IMR-90 (cell line): ENCODE results near the gene SLX4. TPM values are rescaled to one million over a fixed set of nuclear protein-coding genes. Genes with fewer than 3 reads are reported as not detected.

ENCODE experiments used
- ATAC-seq: fragments of 200-7000 bp; cut with Tn5 transposase; 2 replicates; pipeline ENCODE4 v1.9.1; 2020; ENCODE audit warnings: low read depth, mild to moderate bottlenecking, moderate library complexity
- BruUV-seq: library from RNA; stranded (reverse); fragments of 400-500 nt; replicated peaks from 2 replicates; lab custom pipeline; 2021; lab: Mats Ljungman, UMichigan
- CTCF ChIA-PET: fragments of 300-600 bp; formaldehyde crosslinking; extraction: SDS; loops from one replicate; lab custom pipeline; 2021; ENCODE audit warnings: antibody characterized with exemption; lab: Yijun Ruan, JAX
- POLR2A ChIA-PET: fragments of 300-600 bp; sonication (Branson Sonifier 250); formaldehyde crosslinking; loops from one replicate; lab custom pipeline; 2022; ENCODE audit warnings: antibody characterized with exemption; ENCODE audit not compliant: unreplicated experiment; lab: Charles Lee
- DNase-seq: peaks from one replicate; pipeline ENCODE4 v3.0.0; 2013
- H2AFZ ChIP-seq: replicated peaks from 2 replicates; pipeline ENCODE3; 2013; ENCODE audit warnings: low read length, mild to moderate bottlenecking; ENCODE audit not compliant: poor library complexity
- H2AK5ac ChIP-seq: 2 replicates; pipeline ENCODE4 v1.6.1; 2013; ENCODE audit warnings: low read depth, low read length, inconsistent platforms
- H2AK9ac ChIP-seq: replicated peaks from 2 replicates; pipeline ENCODE3; 2013; ENCODE audit warnings: mild to moderate bottlenecking, low read depth, low read length, moderate library complexity; ENCODE audit not compliant: poor library complexity
- H2BK120ac ChIP-seq: 2 replicates; pipeline ENCODE4 v1.6.1; 2013; ENCODE audit warnings: low read depth, low read length, inconsistent platforms
- H2BK15ac ChIP-seq: 3 replicates; pipeline ENCODE4 v1.6.1; 2013; ENCODE audit warnings: low read depth, low read length, inconsistent platforms
- H2BK20ac ChIP-seq: 2 replicates; pipeline ENCODE4 v1.6.1; 2013; ENCODE audit warnings: low read depth, mild to moderate bottlenecking, inconsistent platforms, low read length, moderate library complexity
- H2BK5ac ChIP-seq: 2 replicates; pipeline ENCODE4 v1.6.1; 2013; ENCODE audit warnings: mild to moderate bottlenecking, low read depth, low read length, inconsistent platforms; ENCODE audit not compliant: poor library complexity, severe bottlenecking
- H3K14ac ChIP-seq: replicated peaks from 2 replicates; pipeline ENCODE4 v1.6.1; 2013; ENCODE audit warnings: low read depth, low read length, inconsistent platforms
- H3K18ac ChIP-seq: 2 replicates; pipeline ENCODE4 v1.6.1; 2013; ENCODE audit warnings: low read depth, low read length, control low read depth
- H3K23ac ChIP-seq: 2 replicates; pipeline ENCODE4 v1.6.1; 2013; ENCODE audit warnings: low read depth, low read length, inconsistent platforms
- H3K27ac ChIP-seq: 2 replicates; pipeline ENCODE4 v1.5.1; 2013; ENCODE audit warnings: mild to moderate bottlenecking, control low read depth, low read length; ENCODE audit not compliant: insufficient read depth
- H3K27me3 ChIP-seq: 2 replicates; pipeline ENCODE4 v1.6.1; 2013; ENCODE audit warnings: low read length; ENCODE audit not compliant: control insufficient read depth, insufficient read depth
- H3K36me3 ChIP-seq: 2 replicates; pipeline ENCODE4 v1.6.1; 2013; ENCODE audit warnings: low read length, mixed read lengths; ENCODE audit not compliant: control insufficient read depth, insufficient read depth
- H3K4ac ChIP-seq: 2 replicates; pipeline ENCODE4 v1.6.1; 2013; ENCODE audit warnings: low read depth, low read length, inconsistent platforms
- H3K4me1 ChIP-seq: 2 replicates; pipeline ENCODE4 v1.6.1; 2013; ENCODE audit warnings: low read length, mixed read lengths; ENCODE audit not compliant: control insufficient read depth, insufficient read depth
- H3K4me2 ChIP-seq: 2 replicates; pipeline ENCODE4 v1.6.1; 2013; ENCODE audit warnings: low read depth, mild to moderate bottlenecking, control low read depth, low read length, moderate library complexity
- H3K4me3 ChIP-seq: 2 replicates; pipeline ENCODE4 v1.5.1; 2013; ENCODE audit warnings: low read depth, mild to moderate bottlenecking, control low read depth, low read length, moderate library complexity; ENCODE audit not compliant: insufficient read depth
- H3K56ac ChIP-seq: 2 replicates; pipeline ENCODE4 v1.6.1; 2013; ENCODE audit warnings: low read length, inconsistent platforms; ENCODE audit not compliant: insufficient read depth; ENCODE audit errors: extremely low read depth
- H3K79me1 ChIP-seq, 2 experiments: 2 replicates each; pipeline ENCODE4 v1.6.1; 2013; ENCODE audit warnings: low read length in 2 of 2, inconsistent platforms in 1 of 2, low read depth in 1 of 2
- H3K9ac ChIP-seq: 2 replicates; pipeline ENCODE4 v1.6.1; 2013; ENCODE audit warnings: low read depth, low read length, control low read depth
- H3K9me1 ChIP-seq: 2 replicates; pipeline ENCODE4 v1.6.1; 2013; ENCODE audit warnings: low read length, inconsistent platforms; ENCODE audit not compliant: insufficient read depth
- H3K9me3 ChIP-seq: 2 replicates; pipeline ENCODE4 v1.6.1; 2013; ENCODE audit warnings: low read length; ENCODE audit not compliant: control insufficient read depth, insufficient read depth
- H4K20me1 ChIP-seq: 2 replicates; pipeline ENCODE4 v1.6.1; 2013; ENCODE audit warnings: low read length, inconsistent platforms; ENCODE audit not compliant: insufficient read depth
- H4K5ac ChIP-seq: 2 replicates; pipeline ENCODE4 v1.6.1; 2013; ENCODE audit warnings: mild to moderate bottlenecking, low read depth, low read length, control low read depth
- H4K8ac ChIP-seq, 2 experiments: 2 replicates each; pipeline ENCODE4 v1.6.1; 2013; ENCODE audit warnings: low read depth in 2 of 2, low read length in 2 of 2, control low read depth in 1 of 2, inconsistent platforms in 1 of 2
- H4K91ac ChIP-seq: 2 replicates; pipeline ENCODE4 v1.6.1; 2013; ENCODE audit warnings: low read depth, low read length, inconsistent platforms; ENCODE audit not compliant: insufficient read depth
- NFE2L2 ChIP-seq: fragments of 150-350 bp; IDR thresholded peaks from 2 replicates; pipeline ENCODE4 v1.6.1; 2016; ENCODE audit warnings: low read depth, mild to moderate bottlenecking, low read length
- WGBS, 2 experiments: methylation state at CpG; one replicate each; pipeline versions ENCODE4 v1.1.5 to v1.1.7; 2013; ENCODE audit warnings: missing lambda C conversion rate in 2 of 2; ENCODE audit not compliant: insufficient read length in 1 of 2; ENCODE audit errors: extremely low coverage in 2 of 2; 5-methylcytosine and 5-hydroxymethylcytosine counted together
- dilution Hi-C: fragments of 300-500 bp; cut with HindIII; formaldehyde crosslinking; loops from one replicate; pipeline ENCODE4 v1.14.3; 2018; ENCODE audit warnings: low sequenced_read_pairs; ENCODE audit not compliant: unreplicated experiment
- in situ Hi-C: fragments of 300-500 bp; cut with MboI; formaldehyde crosslinking; loops from 3 replicates; pipeline ENCODE4 v1.14.3; 2019; ENCODE audit warnings: low sequenced_read_pairs, inconsistent platforms, mixed read lengths
- intact Hi-C: fragments of 100-400 bp; cut with micrococcal nuclease; formaldehyde crosslinking; loops from 2 replicates; pipeline ENCODE4 v1.10.0; 2022
- polyA plus RNA-seq, 3 experiments: library from polyadenylated mRNA; depleted of rRNA; stranded (reverse); fragments of >200 nt; gene quantifications; 2 replicates each; pipeline ENCODE4 v1.2.3, GENCODE V29; 2012; ENCODE audit warnings: low replicate concordance in 1 of 3
- total RNA-seq: library from RNA; depleted of rRNA; stranded (reverse); fragments of >200 nt; gene quantifications from 2 replicates; pipeline ENCODE4 v1.2.3, GENCODE V29; 2012

SLX4 gene
- total and polyA plus RNA-seq, 2 of the 4 experiments (the other 2 are of a cell fraction) = 1.3 to 3.1 TPM

DNA sequence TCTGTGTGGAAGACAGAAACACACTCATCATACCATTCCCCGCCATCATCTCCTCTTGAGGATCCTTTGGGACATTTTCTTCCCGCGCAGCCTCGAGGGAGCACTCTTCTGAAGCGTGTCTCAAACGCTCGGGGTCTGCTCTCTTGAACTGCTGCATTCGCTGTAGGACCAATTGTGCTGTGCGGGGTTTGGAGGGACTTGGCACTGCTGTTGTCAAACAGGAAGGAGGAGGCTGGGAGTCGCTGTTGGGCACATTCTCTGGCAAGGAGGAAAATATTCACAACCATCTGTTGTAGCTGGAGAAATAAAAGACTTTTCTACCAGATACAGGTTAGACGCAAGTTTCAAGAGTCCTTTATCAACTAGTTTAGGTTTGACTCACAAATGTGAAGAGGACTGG is 5.0 kb downstream of the SLX4 start:
- H3K23ac ChIP-seq = no peak overlapping the region
- no peak overlapping the region for H3K14ac ChIP-seq
- no TSS peak for BruUV-seq
- H3K18ac ChIP-seq = no peak overlapping the region
- no peaks in the 10 kb centered on the region for H4K20me1 ChIP-seq
- in situ Hi-C loops = no loop called here
- TF ChIP-seq NFE2L2 = no peak
- H2BK5ac ChIP-seq = no peak overlapping the region
- ChIA-PET POLR2A (no interaction called here), CTCF (no interaction called here)
- intact Hi-C loops = no loop called here
- H4K8ac ChIP-seq = no peak overlapping the region
- no peak for ATAC-seq
- H2BK20ac ChIP-seq = no peak overlapping the region
- no peak overlapping the region for H3K27ac ChIP-seq
- H3K27me3 ChIP-seq = no peaks in the 10 kb centered on the region
- no peak overlapping the region for H3K4me2 ChIP-seq
- H2AK9ac ChIP-seq = no peak overlapping the region
- H3K4me1 ChIP-seq = peaks cover 5% of the 10 kb centered on the region
- H2BK120ac ChIP-seq = no peak overlapping the region
- H4K5ac ChIP-seq = no peak overlapping the region
- no peak overlapping the region for H3K4me3 ChIP-seq
- peaks cover 19% of the 10 kb centered on the region; the same call in 1 of the 2 replicates for H3K36me3 ChIP-seq
- peaks cover 13 to 21% of the 10 kb centered on the region in 2 experiments; a peak in 2 of 4 replicates for H3K79me1 ChIP-seq
- H3K9me3 ChIP-seq = no peaks in the 10 kb centered on the region
- no peak overlapping the region for H3K9ac ChIP-seq
- H2BK15ac ChIP-seq = no peak overlapping the region
- H2AK5ac ChIP-seq = no peak overlapping the region
- no peak for DNase-seq
- H2AFZ ChIP-seq = no peak overlapping the region
- no peak overlapping the region for H3K56ac ChIP-seq
- H3K4ac ChIP-seq = no peak overlapping the region
- no peak overlapping the region for H4K91ac ChIP-seq
- peaks cover 8% of the 10 kb centered on the region for H3K9me1 ChIP-seq
- dilution Hi-C loops = no loop called here
- WGBS, 2 experiments = 94% methylated on average over 7 of the region's 11 CpGs; no CpG with 5 or more reads in 1 of the 2 experiments
